Posterior cingulate gyrus (tissue), 11 donors: ENCODE measurements around the gene CACHD1.
"Not testable (repeated sequence)": the region's sequence is repeated elsewhere in the genome, so short reads cannot be mapped to it uniquely, and the experiment has no call there.

Experiments
- DNase-seq, 10 donors: peaks; one replicate each; pipeline versions ENCODE4 v3.0.0 to v3.0.0-alpha.2; 2020 to 2021; ENCODE audit warnings: mixed read lengths in 3 of 10
- intact Hi-C: fragments of 100-400 bp; cut with DNase I; formaldehyde crosslinking; loops from one replicate; pipeline ENCODE4 v1.15.1; 2023

The CACHD1 gene

GRCh38 chr1:64685217-64685616 lies 215.3 kb downstream of the CACHD1 start:
- no peak for DNase-seq

GRCh38 chr1:64685765-64686341 lies 215.9 kb downstream of the CACHD1 start:
- DNase-seq = no peak
- intact Hi-C loops = loop anchor here (2.0 kb wide), 1 partner anchor 139 kb away; no protein-coding TSS in a partner anchor

More at GRCh38 chr1:64685217-64685616, 215.3 kb downstream of the CACHD1 start:
- intact Hi-C loops = no loop called here

- DNase-seq = peak in 2 of 10 donors; percentile 28
- intact Hi-C loops = loop anchor here (2.0 kb wide), 1 partner anchor 138 kb away; no protein-coding TSS in a partner anchor
Measured at GRCh38 chr1:64686828-64687724, 217.1 kb downstream of the CACHD1 start.

DNA sequence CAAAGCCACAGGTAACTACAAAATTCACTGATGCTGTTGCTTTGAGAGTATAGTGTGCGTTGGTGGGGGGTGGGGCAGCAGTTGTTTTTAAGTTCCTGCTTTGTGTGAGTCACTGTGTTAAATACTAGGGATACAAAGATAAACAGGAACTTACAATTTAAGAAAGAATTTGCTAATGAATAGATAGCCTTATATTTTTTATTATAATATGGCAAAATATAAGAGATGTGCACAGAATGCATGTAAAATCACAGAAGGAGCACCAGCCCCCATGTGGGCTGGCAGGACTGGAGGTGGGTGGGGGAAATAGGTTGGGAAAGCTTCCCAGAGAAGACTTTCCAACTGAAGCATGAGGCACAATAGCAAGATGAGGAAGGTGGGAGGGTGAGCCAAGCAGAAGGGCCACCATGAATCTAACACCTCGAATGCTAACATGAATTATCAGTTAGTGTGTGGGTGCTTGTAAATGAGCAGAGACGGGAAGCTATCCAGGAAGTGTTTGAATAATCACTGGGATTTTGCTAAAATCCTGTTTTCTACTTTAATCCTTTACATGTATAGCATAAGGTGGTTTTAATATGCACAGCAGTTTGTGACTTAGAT lies 217.9 kb downstream of the CACHD1 start:
- intact Hi-C loops = loop anchor here (2.0 kb wide), 1 partner anchor 137 kb away; no protein-coding TSS in a partner anchor
- DNase-seq = peak in 5 of 10 donors; percentile 27 to 86 (median 38)

GRCh38 chr1:64691626-64692025 lies 221.7 kb downstream of the CACHD1 start:
- no peak for DNase-seq
- intact Hi-C loops = no loop called here

GRCh38 chr1:64692911-64693310 lies 223.0 kb downstream of the CACHD1 start:
- intact Hi-C loops = no loop called here
- no peak for DNase-seq

- intact Hi-C loops = no loop called here
- DNase-seq = no peak
Measured at GRCh38 chr1:64693406-64693805, 223.5 kb downstream of the CACHD1 start.

- intact Hi-C loops = no loop called here
- no peak for DNase-seq
Measured at GRCh38 chr1:64696879-64697278, 226.9 kb downstream of the CACHD1 start.

- intact Hi-C loops = no loop called here
- no peak for DNase-seq
Measured at GRCh38 chr1:64699327-64699726, 229.4 kb downstream of the CACHD1 start.

DNA sequence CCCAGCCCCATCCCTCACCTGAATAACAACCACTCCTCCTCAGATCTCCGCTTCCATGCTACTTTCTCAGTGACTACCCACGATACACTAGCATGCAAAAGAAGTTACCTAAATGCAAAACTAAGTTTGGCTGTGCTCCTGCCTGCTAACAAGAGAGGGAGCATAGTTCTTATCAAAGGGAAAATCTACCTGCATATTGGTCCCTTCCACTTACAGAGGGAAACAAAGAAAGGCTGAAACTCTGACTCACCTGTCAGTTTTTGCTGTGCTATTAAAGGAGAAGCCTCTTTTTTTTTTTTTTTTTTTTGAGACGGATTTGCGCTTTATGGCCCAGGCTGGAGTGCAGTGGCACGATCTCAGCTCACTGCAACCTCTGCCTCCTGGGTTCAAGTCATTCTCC lies 231.1 kb downstream of the CACHD1 start:
- no peak for DNase-seq
- intact Hi-C loops = no loop called here

DNA sequence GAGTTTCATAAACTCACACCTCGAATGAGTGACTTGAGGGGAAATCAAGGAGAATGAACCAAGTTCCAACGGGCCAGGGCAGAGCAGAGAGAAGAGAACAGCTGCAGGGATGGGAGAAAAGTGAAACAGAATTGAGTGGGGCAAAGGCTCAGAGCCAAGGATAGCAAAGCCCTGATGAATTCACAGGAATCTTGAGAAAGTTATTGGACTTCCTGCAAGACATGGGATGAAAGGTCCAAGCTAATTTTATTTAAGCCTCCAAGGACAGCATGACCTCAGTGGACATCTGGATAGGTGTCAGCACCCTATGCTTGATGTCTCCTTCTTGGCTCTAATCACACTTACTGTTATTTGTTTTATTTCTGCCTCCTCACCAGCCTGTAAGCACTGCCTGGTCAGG lies 232.0 kb downstream of the CACHD1 start:
- no peak for DNase-seq
- intact Hi-C loops = no loop called here

- intact Hi-C loops, DNase-seq: not testable (repeated sequence)
Measured at GRCh38 chr1:64702670-64703069, 232.7 kb downstream of the CACHD1 start.

- peak in 5 of 10 donors; percentile 13 to 84 (median 21) for DNase-seq
- intact Hi-C loops = no loop called here
Measured at GRCh38 chr1:64703600-64703999, 233.7 kb downstream of the CACHD1 start.

GRCh38 chr1:64705591-64705990 lies 235.7 kb downstream of the CACHD1 start:
- intact Hi-C loops = no loop called here
- DNase-seq = no peak

DNA sequence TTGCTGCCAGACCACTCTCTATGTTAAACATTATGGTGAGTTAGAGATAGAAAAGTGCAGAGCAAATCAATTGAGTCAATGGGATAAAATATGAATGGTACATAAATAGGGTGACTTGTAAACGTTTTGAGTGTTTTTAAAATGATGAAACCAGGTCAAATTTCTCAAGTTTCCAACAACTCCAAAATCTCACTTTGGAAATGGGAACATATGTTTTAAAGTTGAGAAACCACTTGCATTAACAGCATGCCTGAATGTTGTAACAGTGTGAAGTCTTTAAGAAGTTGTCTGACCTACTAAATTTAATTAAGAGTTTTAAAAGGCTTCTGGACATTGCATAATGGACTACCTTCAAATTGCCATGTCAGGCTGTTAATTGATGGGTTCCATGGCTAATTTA lies 241.3 kb downstream of the CACHD1 start:
- DNase-seq = no peak
- intact Hi-C loops = no loop called here

DNA sequence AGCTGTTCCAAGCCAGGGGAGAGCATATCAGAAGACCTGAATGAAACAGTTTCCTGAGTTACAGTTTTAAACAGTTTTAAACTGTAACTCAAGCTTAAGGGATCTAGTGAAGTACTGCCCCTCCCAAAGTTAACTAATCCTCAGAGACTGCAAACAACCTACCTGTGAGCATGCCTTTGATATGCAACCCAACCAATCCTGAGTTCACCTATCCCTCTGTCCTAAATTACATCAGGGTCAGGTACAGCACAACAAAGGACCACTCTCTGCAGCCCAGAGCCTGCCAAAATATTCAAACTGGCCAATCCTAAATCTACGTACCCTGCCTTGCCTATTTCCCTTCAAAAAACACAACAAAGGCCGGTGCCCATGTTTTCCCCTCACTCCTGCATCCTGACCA lies 242.1 kb downstream of the CACHD1 start:
- intact Hi-C loops = no loop called here

GRCh38 chr1:64715186-64715585 lies 245.3 kb downstream of the CACHD1 start:
- DNase-seq = no peak
- intact Hi-C loops = no loop called here

More for the DNA sequence above, 242.1 kb downstream of the CACHD1 start:
- DNase-seq = no peak

DNA sequence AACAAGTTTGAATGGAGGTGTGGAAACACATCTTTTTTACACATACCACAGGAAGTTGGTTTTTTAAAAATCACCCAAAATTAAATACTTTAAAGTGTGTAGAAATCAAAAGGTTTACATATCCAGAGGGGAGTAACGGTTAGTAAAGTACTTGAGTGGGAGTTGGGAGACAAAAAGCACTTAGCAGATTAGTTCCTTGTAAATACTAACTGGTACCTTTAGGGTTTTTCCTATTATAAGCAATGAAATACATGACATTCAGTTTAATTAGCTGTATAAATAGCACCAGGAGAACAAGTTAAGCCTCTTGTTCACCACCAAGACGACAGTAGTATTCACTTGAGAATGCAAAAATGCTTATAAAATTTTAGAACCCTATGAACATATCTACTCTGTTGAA lies 251.2 kb downstream of the CACHD1 start:
- DNase-seq = no peak
- intact Hi-C loops = no loop called here

DNA sequence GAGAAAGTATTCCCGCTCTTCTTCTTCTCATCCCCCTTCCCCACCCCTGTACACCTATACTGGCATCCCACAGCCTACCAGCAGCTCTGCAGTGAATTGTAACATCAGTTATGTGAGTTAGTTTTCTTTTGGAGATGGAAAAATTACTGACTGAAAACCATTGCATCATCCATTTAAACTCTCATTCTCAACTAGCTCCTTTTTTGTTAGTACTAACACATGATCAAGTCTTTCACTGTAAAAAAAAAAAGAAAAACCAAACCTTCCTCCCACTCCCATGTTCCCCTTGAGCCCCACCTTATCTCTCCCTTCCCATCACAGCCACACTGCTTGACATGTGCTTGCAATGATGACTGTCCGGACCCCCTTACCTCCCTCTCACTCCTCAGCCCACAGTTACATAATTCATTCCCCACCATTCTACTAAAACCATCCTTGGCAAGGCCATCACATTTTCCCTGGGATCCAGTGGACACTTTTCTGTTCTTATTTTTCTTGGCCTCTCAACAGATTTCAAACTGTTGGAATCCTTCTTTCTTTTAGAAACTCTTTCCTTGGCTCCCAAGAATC lies 251.7 kb downstream of the CACHD1 start:
- intact Hi-C loops = no loop called here
- no peak for DNase-seq

DNA sequence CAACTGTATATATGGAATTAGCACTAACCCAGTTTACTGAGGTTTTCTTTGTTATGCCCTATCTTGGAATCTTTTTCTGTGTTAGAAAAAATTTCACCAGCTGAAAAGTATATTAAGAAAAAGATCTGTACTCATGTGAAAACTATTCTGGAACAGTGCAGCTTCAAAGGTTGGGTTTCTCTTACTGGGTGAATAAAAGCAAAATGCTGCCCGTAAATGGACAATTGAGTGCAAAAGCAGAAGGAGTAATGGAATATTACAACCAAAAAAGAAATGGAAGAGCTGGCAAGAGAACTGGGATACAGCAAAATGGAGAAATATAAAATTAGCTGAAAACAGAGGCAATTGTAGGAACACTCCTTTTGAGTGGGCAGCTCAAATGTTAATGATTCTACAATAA lies 257.9 kb downstream of the CACHD1 start:
- no peak for DNase-seq
- intact Hi-C loops = no loop called here
